HG03432 (cell line): ENCODE measurements around the gene REEP3.
"Not testable (repeated sequence)": the region's sequence is repeated elsewhere in the genome, so short reads cannot be mapped to it uniquely, and the experiment has no call there.

Experiments used
- ATAC-seq: cut with Tn5 transposase; IDR thresholded peaks from one replicate; pipeline ENCODE4 v1.9.1; 2021; ENCODE audit warnings: mild to moderate bottlenecking, moderate library complexity; ENCODE audit not compliant: unreplicated experiment

REEP3 gene

GRCh38 chr10:63657761-63658160 is 136.6 kb downstream of the REEP3 start:
- no peak for ATAC-seq

DNA sequence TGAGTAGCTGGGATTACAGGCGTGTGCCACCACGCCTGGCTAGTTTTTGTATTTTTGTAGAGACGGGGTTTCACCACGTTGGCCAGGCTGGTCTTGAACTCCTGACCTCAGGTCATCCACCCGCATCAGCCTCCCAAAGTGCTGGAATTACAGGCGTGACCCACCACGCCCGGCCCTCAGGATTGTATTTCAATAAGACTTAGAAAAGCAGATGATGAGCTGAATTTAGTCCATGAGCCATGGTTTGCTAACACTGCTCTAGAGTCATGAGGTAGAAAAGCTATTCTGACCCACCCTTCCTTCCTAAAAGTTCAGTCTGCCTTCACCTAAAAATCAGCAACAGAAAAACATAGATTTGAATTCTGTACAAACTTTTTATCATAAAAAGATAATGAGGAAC is 139.7 kb downstream of the REEP3 start:
- ATAC-seq: not testable (repeated sequence)

GRCh38 chr10:63661347-63661746 is 140.1 kb downstream of the REEP3 start:
- ATAC-seq: no peak

GRCh38 chr10:63664341-63664885 is 143.2 kb downstream of the REEP3 start:
- no peak for ATAC-seq

- not testable (repeated sequence) for ATAC-seq
Measured at GRCh38 chr10:63665006-63665580, 143.9 kb downstream of the REEP3 start.

DNA sequence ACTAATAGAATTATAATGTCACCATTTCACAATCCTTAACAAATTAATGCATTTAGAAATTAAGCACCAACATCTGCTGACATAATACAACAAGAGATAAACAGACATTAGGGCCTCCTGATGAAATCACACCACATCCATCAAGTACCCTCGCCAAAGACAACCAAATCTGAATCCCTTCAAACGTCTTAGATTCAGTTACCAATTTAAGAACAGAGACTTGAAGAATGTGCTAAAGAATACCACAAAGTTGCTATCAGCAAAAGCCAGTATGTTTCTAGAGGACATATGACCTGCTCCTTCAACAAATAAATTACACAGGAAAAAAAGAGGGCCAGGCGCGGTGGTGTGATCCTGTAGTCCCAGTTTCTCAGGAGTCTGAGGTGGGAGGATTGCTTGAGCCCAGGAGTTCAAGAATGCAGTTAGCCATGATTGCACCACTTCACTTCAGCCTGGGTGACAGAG is 144.5 kb downstream of the REEP3 start:
- no peak for ATAC-seq

DNA sequence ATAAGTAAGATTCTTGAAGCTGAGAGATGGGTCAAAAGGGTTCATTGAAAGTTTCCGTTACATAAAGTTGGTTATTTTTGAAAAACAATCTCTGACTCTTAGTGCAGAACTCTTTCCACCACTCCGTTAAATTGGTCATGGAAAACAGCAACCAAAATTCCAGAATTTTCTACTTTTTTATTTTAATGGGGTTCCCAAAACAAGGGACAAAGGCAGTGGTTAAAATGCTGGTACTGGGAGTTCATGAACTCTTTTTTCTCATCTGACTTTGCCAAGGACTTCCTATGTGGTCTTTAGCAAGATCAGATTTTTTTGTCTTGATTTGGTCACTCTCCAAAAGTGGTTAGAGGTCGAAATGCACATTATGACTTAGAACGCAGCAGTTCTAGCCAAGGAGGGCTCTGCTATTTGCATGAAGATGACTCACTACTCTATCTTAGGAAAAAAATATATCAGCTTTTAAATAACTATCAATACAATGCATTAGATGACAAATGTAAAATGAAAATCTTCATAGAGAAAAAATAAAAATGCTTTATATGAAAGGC is 145.7 kb downstream of the REEP3 start:
- ATAC-seq: peak; percentile 93

DNA sequence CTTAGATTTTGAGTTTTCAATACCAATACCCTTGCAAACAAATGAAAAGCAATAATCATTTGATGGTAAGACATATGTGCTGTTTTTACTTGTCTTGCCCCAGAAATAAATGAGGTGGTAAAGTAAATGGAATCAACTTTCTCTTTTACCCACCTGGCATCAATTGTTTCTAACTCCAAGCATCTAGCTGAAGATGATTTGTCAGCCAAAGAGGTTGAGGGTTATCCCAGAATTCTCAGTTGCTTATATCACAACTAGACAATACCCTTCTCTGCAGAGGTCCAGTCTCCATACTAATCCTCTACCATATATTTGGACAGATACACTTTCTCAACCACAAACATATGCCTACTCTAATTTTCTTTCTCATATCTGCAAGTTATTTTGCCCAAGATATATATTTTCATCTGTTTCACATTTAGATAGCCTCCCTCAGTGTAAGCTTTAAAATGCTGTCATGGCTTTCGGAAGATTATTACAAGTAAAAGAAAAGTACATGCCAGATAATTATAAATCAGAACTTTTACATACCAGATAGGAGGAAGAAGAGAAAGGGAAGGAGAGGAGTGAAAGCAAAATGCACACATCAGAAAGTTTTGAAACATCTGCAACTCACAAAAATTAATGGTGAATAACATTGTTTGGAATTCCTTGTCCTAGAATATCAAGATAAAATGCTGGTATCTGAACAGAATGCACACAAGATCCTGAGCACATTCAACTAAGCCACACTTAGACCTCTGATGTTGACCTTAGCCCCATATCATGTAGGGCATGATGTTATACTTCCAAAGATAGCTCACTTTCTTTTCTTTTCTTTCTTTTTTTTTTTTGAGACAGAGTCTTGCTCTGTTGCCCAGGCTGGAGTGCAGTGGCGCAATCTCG is 146.6 kb downstream of the REEP3 start:
- no peak for ATAC-seq

GRCh38 chr10:63670291-63670898 is 149.2 kb downstream of the REEP3 start:
- peak; percentile 54 for ATAC-seq

GRCh38 chr10:63671317-63671937 is 150.2 kb downstream of the REEP3 start:
- ATAC-seq: no peak

GRCh38 chr10:63672491-63672890 is 151.3 kb downstream of the REEP3 start:
- ATAC-seq: no peak

GRCh38 chr10:63673246-63673645 is 152.0 kb downstream of the REEP3 start:
- no peak for ATAC-seq

GRCh38 chr10:63673846-63674245 is 152.6 kb downstream of the REEP3 start:
- no peak for ATAC-seq
